Measurements from ENCODE around the gene XCL2. TPM values are rescaled to one million over a fixed set of nuclear protein-coding genes. Genes with fewer than 3 reads are reported as not detected.

The XCL2 gene, protein sequence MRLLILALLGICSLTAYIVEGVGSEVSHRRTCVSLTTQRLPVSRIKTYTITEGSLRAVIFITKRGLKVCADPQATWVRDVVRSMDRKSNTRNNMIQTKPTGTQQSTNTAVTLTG
- not detected in 5 replicates for total RNA-seq (2022; extraction: Qiagen RNA extraction; ENCODE audit: low read depth)

GRCh38 chr1:168543840-168544498 lies at the start of gene XCL2:
XCL2 (minus strand) TSS chr1:168543997; CDS start chr1:168543964, 33 bp downstream.

DNA sequence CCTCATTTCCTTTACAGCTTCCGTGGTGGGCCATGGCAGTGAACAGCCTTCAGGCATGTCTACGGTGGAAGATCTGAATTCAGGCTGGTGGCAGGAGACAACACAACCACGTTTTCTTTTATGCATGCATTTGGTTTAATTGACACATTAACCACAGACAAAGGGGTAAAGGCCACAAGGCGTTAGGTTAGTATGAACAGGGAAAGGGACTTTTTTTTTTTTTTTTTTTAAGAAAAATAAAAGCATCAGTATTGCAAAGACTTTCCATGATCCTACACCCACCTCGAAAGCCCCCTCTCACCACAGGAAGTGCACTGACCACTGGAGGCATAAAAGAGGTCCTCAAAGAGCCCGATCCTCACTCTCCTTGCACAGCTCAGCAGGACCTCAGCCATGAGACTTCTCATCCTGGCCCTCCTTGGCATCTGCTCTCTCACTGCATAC lies 32.5 kb upstream of the XCL2 start, which contains the start of gene XCL1:
TSS of gene XCL1 (plus strand) at position 361 of the 444 bp plus-strand sequence. CDS start at position 394, 33 bp downstream.

Other genes starting within 250 kb of the XCL2 start
- gene XCL1, start 32.6 kb upstream of the XCL2 start, total RNA-seq (2022; extraction: Qiagen RNA extraction; ENCODE audit: low read depth) = not detected in 5 replicates
- not detected in 5 replicates for gene DPT, start 185.2 kb upstream of the XCL2 start, total RNA-seq (2022; extraction: Qiagen RNA extraction; ENCODE audit: low read depth)